H9 (cell line): ENCODE measurements around the gene LRMDA. TPM values are rescaled to one million over a fixed set of nuclear protein-coding genes. Genes with fewer than 3 reads are reported as not detected.

Experiments used
- DNase-seq: peaks from one replicate; pipeline ENCODE4 v3.0.0-alpha.2; 2017
- H2AFZ ChIP-seq: one replicate; pipeline ENCODE4 v1.6.1; 2013; ENCODE audit warnings: mild to moderate bottlenecking, low read length, control low read depth, moderate library complexity
- H2AK5ac ChIP-seq: 2 replicates; pipeline ENCODE4 v1.6.1; 2013; ENCODE audit warnings: low read length, control low read depth, mixed read lengths; ENCODE audit not compliant: insufficient read length
- H2BK120ac ChIP-seq: one replicate; pipeline ENCODE4 v1.6.1; 2013; ENCODE audit warnings: low read depth, mild to moderate bottlenecking, low read length, control low read depth, inconsistent platforms; ENCODE audit not compliant: poor library complexity, severe bottlenecking
- H2BK12ac ChIP-seq: 2 replicates; pipeline ENCODE4 v1.6.1; 2013; ENCODE audit warnings: low read length, control low read depth, mixed read lengths, low read depth; ENCODE audit not compliant: insufficient read length
- H2BK15ac ChIP-seq: 2 replicates; pipeline ENCODE4 v1.6.1; 2013; ENCODE audit warnings: low read depth, low read length, control low read depth
- H2BK20ac ChIP-seq: one replicate; pipeline ENCODE4 v1.6.1; 2013; ENCODE audit warnings: low read depth, mild to moderate bottlenecking, low read length, control low read depth, inconsistent platforms; ENCODE audit not compliant: poor library complexity, severe bottlenecking
- H2BK5ac ChIP-seq: 2 replicates; pipeline ENCODE4 v1.6.1; 2013; ENCODE audit warnings: low read length, control low read depth, mixed read lengths; ENCODE audit not compliant: insufficient read length
- H3K14ac ChIP-seq: 2 replicates; pipeline ENCODE4 v1.6.1; 2013; ENCODE audit warnings: low read length, control low read depth; ENCODE audit not compliant: insufficient read depth
- H3K18ac ChIP-seq: 2 replicates; pipeline ENCODE4 v1.6.1; 2013; ENCODE audit warnings: low read depth, mild to moderate bottlenecking, mixed read lengths, low read length, control low read depth; ENCODE audit not compliant: insufficient read length
- H3K23ac ChIP-seq: 2 replicates; pipeline ENCODE4 v1.6.1; 2013; ENCODE audit warnings: low read length, control low read depth, mixed read lengths, low read depth; ENCODE audit not compliant: insufficient read length
- H3K23me2 ChIP-seq: 2 replicates; pipeline ENCODE4 v1.6.1; 2013; ENCODE audit warnings: low read depth, mild to moderate bottlenecking, mixed read lengths, low read length, control low read depth; ENCODE audit not compliant: insufficient read length, poor library complexity, severe bottlenecking
- H3K27ac ChIP-seq: 2 replicates; pipeline ENCODE4 v1.5.1; 2013; ENCODE audit warnings: low read length, control low read depth, mixed read lengths, low read depth; ENCODE audit not compliant: insufficient read length
- H3K27me3 ChIP-seq: 2 replicates; pipeline ENCODE4 v1.6.1; 2013; ENCODE audit warnings: low read length, control low read depth, inconsistent platforms; ENCODE audit not compliant: insufficient read depth
- H3K4ac ChIP-seq: 2 replicates; pipeline ENCODE4 v1.6.1; 2013; ENCODE audit warnings: low read depth, mild to moderate bottlenecking, control low read depth, inconsistent platforms, low read length, moderate library complexity
- H3K4me1 ChIP-seq: 2 replicates; pipeline ENCODE4 v1.6.1; 2013; ENCODE audit warnings: low read length, control low read depth, inconsistent platforms; ENCODE audit not compliant: insufficient read depth
- H3K4me2 ChIP-seq: 2 replicates; pipeline ENCODE4 v1.6.1; 2013; ENCODE audit warnings: low read length, control low read depth, mixed read lengths; ENCODE audit not compliant: insufficient read length, insufficient read depth
- H3K56ac ChIP-seq: 2 replicates; pipeline ENCODE4 v1.6.1; 2013; ENCODE audit warnings: low read depth, mild to moderate bottlenecking, mixed read lengths, low read length, control low read depth; ENCODE audit not compliant: insufficient read length
- H3K79me1 ChIP-seq: 2 replicates; pipeline ENCODE4 v1.6.1; 2013; ENCODE audit warnings: low read depth, mild to moderate bottlenecking, moderate library complexity, low read length, control low read depth, inconsistent platforms; ENCODE audit not compliant: insufficient read depth, poor library complexity, severe bottlenecking
- H3K79me2 ChIP-seq: 2 replicates; pipeline ENCODE4 v1.6.1; 2013; ENCODE audit warnings: low read length, control low read depth, inconsistent platforms; ENCODE audit not compliant: insufficient read depth
- H3K9ac ChIP-seq: 2 replicates; pipeline ENCODE4 v1.6.1; 2013; ENCODE audit warnings: low read length, control low read depth, mixed read lengths; ENCODE audit not compliant: insufficient read length; ENCODE audit errors: extremely low read depth
- H3K9me3 ChIP-seq: one replicate; pipeline ENCODE4 v1.6.1; 2013; ENCODE audit warnings: low read depth, low read length, inconsistent platforms; ENCODE audit not compliant: control insufficient read depth
- H3T11ph ChIP-seq: one replicate; pipeline ENCODE4 v1.6.1; 2013; ENCODE audit warnings: mild to moderate bottlenecking, low read length, control low read depth, inconsistent platforms
- H4K20me1 ChIP-seq: one replicate; pipeline ENCODE4 v1.6.1; 2013; ENCODE audit not compliant: control insufficient read depth, insufficient read length, insufficient read depth
- H4K5ac ChIP-seq: 2 replicates; pipeline ENCODE4 v1.6.1; 2013; ENCODE audit warnings: low read depth, mild to moderate bottlenecking, mixed read lengths, low read length, control low read depth; ENCODE audit not compliant: insufficient read length
- H4K8ac ChIP-seq: replicated peaks from 2 replicates; pipeline ENCODE4 v1.6.1; 2013; ENCODE audit warnings: low read length, control low read depth, mixed read lengths, low read depth; ENCODE audit not compliant: insufficient read length
- H4K91ac ChIP-seq: 2 replicates; pipeline ENCODE4 v1.6.1; 2013; ENCODE audit warnings: low read depth, mild to moderate bottlenecking, moderate library complexity, mixed read lengths, low read length, control low read depth; ENCODE audit not compliant: insufficient read length
- H3K27ac Mint-ChIP-seq, 3 experiments: 2 replicates in 2 of 3; 3 replicates in 1 of 3; pipeline ENCODE4 v1.8.0; 2020 to 2021; ENCODE audit warnings: mixed read lengths in 3 of 3, mild to moderate bottlenecking in 1 of 3, moderate library complexity in 1 of 3
- H3K27me3 Mint-ChIP-seq: 2 replicates; pipeline ENCODE4 v1.8.0; 2021; ENCODE audit warnings: low read depth, mild to moderate bottlenecking, moderate library complexity, mixed read lengths
- H3K36me3 Mint-ChIP-seq, 3 experiments: 2 replicates in 2 of 3; 3 replicates in 1 of 3; pipeline ENCODE4 v1.8.0; 2020 to 2021; ENCODE audit warnings: low read depth in 3 of 3, mixed read lengths in 3 of 3; ENCODE audit not compliant: insufficient read depth in 1 of 3
- H3K4me1 Mint-ChIP-seq, 2 experiments: 2 replicates each; pipeline ENCODE4 v1.8.0; 2020; ENCODE audit warnings: mixed read lengths in 2 of 2
- H3K4me3 Mint-ChIP-seq, 2 experiments: 2 replicates in 1 of 2; 3 replicates in 1 of 2; pipeline ENCODE4 v1.8.0; 2020 to 2021; ENCODE audit warnings: mild to moderate bottlenecking in 2 of 2, mixed read lengths in 2 of 2, moderate library complexity in 1 of 2
- H3K9me3 Mint-ChIP-seq, 2 experiments: 2 replicates in 1 of 2; 3 replicates in 1 of 2; pipeline ENCODE4 v1.8.0; 2020; ENCODE audit warnings: mild to moderate bottlenecking in 2 of 2, mixed read lengths in 2 of 2, moderate library complexity in 1 of 2
- WGBS: extraction: QIAGEN DNeasy Blood & Tissue Kit; methylation state at CpG from one replicate; pipeline ENCODE4 v1.1.7; 2013; ENCODE audit warnings: missing lambda C conversion rate, low lambda C conversion rate, mixed read lengths; ENCODE audit not compliant: insufficient read length; ENCODE audit errors: extremely low coverage; 5-methylcytosine and 5-hydroxymethylcytosine counted together
- total RNA-seq: library from RNA; stranded (reverse); gene quantifications from 2 replicates; pipeline ENCODE4 v1.2.1, GENCODE V29; 2021
- TF ChIP-seq, protein P1 (sequence below): fragments of 200-600 bp; sonication (generic); conservative IDR thresholded peaks from 3 replicates; pipeline ENCODE4 v1.8.0; 2021; ENCODE audit warnings: antibody characterized with exemption, mild to moderate bottlenecking

LRMDA gene
- total RNA-seq, 1 experiment from 2014 or later, result 1.8 TPM

DNA sequence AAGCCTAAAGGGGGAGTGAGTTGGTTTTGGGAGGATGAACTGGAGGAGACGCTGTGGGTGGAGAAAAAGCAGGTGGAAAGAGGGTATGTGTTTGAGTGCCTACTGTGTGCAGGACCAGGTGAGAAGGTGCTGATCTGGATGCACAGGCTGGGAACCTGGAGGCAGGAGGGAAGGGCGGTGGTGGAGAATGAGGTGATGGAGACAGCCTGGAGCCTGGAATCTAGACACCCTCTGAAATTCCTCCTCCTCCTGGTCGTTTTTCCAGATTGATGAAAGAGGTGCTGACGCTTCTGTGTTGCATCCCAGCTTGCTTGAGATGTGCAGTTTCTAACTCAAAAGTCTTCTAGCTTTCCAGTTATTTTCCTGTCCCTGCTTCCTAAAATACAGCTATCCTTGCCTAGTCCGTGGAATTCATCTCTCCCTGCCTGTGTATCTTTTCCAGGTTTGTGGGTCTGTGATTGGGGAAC lies 67.5 kb downstream of the LRMDA start:
- Mint-ChIP-seq H3K4me3 (no peak overlapping the region), H3K27ac (no peak overlapping the region), H3K9me3 (no peaks in the 10 kb centered on the region), H3K36me3 (no peaks in the 10 kb centered on the region), H3K4me1 (no peaks in the 10 kb centered on the region), H3K27me3 (peaks cover 37% of the 10 kb centered on the region)
- H3K56ac ChIP-seq, result no peak overlapping the region
- H3K23me2 ChIP-seq, result no peaks in the 10 kb centered on the region
- H3K4ac ChIP-seq, result no peak overlapping the region
- H2BK20ac ChIP-seq, result no peak overlapping the region
- H2AFZ ChIP-seq, result no peak overlapping the region
- H4K8ac ChIP-seq, result no peak overlapping the region
- H4K5ac ChIP-seq, result no peak overlapping the region
- H2AK5ac ChIP-seq, result no peak overlapping the region
- H3K79me1 ChIP-seq, result no peaks in the 10 kb centered on the region
- H2BK12ac ChIP-seq, result no peak overlapping the region
- H3K18ac ChIP-seq, result no peak overlapping the region
- H3K9ac ChIP-seq, result no peak overlapping the region
- no peak overlapping the region; the same call in 1 of the 2 replicates for H3K14ac ChIP-seq
- H3K9me3 ChIP-seq, result no peaks in the 10 kb centered on the region
- no peak overlapping the region for H3K27ac ChIP-seq
- H2BK15ac ChIP-seq, result no peak overlapping the region
- no peak for DNase-seq
- no peak overlapping the region for H2BK5ac ChIP-seq
- H3K27me3 ChIP-seq, result no peaks in the 10 kb centered on the region; the same call in 1 of the 2 replicates
- H3K23ac ChIP-seq, result no peak overlapping the region
- H2BK120ac ChIP-seq, result no peak overlapping the region
- H3T11ph ChIP-seq, result no peak overlapping the region
- no peak overlapping the region for H4K91ac ChIP-seq
- H3K4me2 ChIP-seq, result no peak overlapping the region
- H3K79me2 ChIP-seq, result no peaks in the 10 kb centered on the region
- TF ChIP-seq, protein P1, sequence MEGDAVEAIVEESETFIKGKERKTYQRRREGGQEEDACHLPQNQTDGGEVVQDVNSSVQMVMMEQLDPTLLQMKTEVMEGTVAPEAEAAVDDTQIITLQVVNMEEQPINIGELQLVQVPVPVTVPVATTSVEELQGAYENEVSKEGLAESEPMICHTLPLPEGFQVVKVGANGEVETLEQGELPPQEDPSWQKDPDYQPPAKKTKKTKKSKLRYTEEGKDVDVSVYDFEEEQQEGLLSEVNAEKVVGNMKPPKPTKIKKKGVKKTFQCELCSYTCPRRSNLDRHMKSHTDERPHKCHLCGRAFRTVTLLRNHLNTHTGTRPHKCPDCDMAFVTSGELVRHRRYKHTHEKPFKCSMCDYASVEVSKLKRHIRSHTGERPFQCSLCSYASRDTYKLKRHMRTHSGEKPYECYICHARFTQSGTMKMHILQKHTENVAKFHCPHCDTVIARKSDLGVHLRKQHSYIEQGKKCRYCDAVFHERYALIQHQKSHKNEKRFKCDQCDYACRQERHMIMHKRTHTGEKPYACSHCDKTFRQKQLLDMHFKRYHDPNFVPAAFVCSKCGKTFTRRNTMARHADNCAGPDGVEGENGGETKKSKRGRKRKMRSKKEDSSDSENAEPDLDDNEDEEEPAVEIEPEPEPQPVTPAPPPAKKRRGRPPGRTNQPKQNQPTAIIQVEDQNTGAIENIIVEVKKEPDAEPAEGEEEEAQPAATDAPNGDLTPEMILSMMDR, result no peak
- no peaks in the 10 kb centered on the region for H4K20me1 ChIP-seq
- no peaks in the 10 kb centered on the region for H3K4me1 ChIP-seq
- WGBS, result no CpG with 5 or more reads among the region's 5 CpGs
